BLaER1 treated with 17β-estradiol and CSF1 and Interleukin-3, amounts not matched to agents 10 nM and 100 nM (cell line): ENCODE results near the gene PCDH9.

Source experiments
- H3K27ac ChIP-seq, 11 experiments: shearing (Covaris generic); formaldehyde crosslinking; 2 replicates each; pipeline ENCODE4 v1.8.1; 2022
- H3K27me3 ChIP-seq, 11 experiments: shearing (Covaris generic); formaldehyde crosslinking; 2 replicates each; pipeline ENCODE4 v1.8.1; 2022
- H3K36me3 ChIP-seq, 11 experiments: shearing (Covaris generic); formaldehyde crosslinking; 2 replicates each; pipeline ENCODE4 v1.8.1; 2022
- H3K4me1 ChIP-seq, 10 experiments: shearing (Covaris generic); formaldehyde crosslinking; 2 replicates each; pipeline ENCODE4 v1.8.1; 2022
- H3K4me2 ChIP-seq, 11 experiments: shearing (Covaris generic); formaldehyde crosslinking; 2 replicates each; pipeline ENCODE4 v1.8.1; 2022
- H3K4me3 ChIP-seq, 10 experiments: shearing (Covaris generic); formaldehyde crosslinking; 2 replicates each; pipeline ENCODE4 v1.8.1; 2022
- H3K9ac ChIP-seq, 11 experiments: shearing (Covaris generic); formaldehyde crosslinking; 2 replicates each; pipeline ENCODE4 v1.8.1; 2022
- H3K9me3 ChIP-seq, 11 experiments: shearing (Covaris generic); formaldehyde crosslinking; replicated peaks in 1 of 11; 2 replicates each; pipeline ENCODE4 v1.8.1; 2022
- H4K20me1 ChIP-seq, 11 experiments: shearing (Covaris generic); formaldehyde crosslinking; 2 replicates each; pipeline ENCODE4 v1.8.1; 2022
- Cebpa-rat ChIP-seq, 11 experiments: shearing (Covaris generic); IDR thresholded peaks; 2 replicates each; pipeline ENCODE4 v1.8.1; 2022

The PCDH9 gene

GRCh38 chr13:66969291-66969690 is 260.8 kb downstream of the PCDH9 start:
- no peaks in the 10 kb centered on the region for H3K4me1 ChIP-seq
- no peak overlapping the region for H3K4me2 ChIP-seq
- H3K9ac ChIP-seq, result no peak overlapping the region
- no peaks in the 10 kb centered on the region for H3K27me3 ChIP-seq
- H3K27ac ChIP-seq, result no peak overlapping the region
- no peaks in the 10 kb centered on the region for H3K36me3 ChIP-seq
- H3K4me3 ChIP-seq, result no peak overlapping the region
- H4K20me1 ChIP-seq, result no peaks in the 10 kb centered on the region
- TF ChIP-seq Cebpa-rat (IDR thresholded peaks at IDR 0.05), result no peak
- no peaks in the 10 kb centered on the region for H3K9me3 ChIP-seq

- Histone ChIP-seq H3K4me3 (no peak overlapping the region), H3K9me3 (peaks cover 0 to 3% (median 0%) of the 10 kb centered on the region in 11 experiments; a peak in 1 of 22 replicates), H3K36me3 (no peaks in the 10 kb centered on the region), H4K20me1 (no peaks in the 10 kb centered on the region), H3K9ac (no peak overlapping the region), H3K27ac (no peak overlapping the region), H3K4me1 (no peaks in the 10 kb centered on the region), H3K4me2 (no peak overlapping the region), H3K27me3 (no peaks in the 10 kb centered on the region)
- TF ChIP-seq Cebpa-rat (IDR thresholded peaks at IDR 0.05), result no peak
These were observed 262.1 kb downstream of the PCDH9 start for GRCh38 chr13:66967811-66968597.

GRCh38 chr13:66965181-66965580 is 265.0 kb downstream of the PCDH9 start:
- H3K27me3 ChIP-seq, result no peaks in the 10 kb centered on the region
- no peak overlapping the region for H3K4me3 ChIP-seq
- H3K36me3 ChIP-seq, result no peaks in the 10 kb centered on the region
- peaks cover 0 to 9% (median 0%) of the 10 kb centered on the region in 11 experiments; a peak in 1 of 22 replicates for H3K9me3 ChIP-seq
- H4K20me1 ChIP-seq, result no peaks in the 10 kb centered on the region
- H3K27ac ChIP-seq, result no peak overlapping the region
- no peak for TF ChIP-seq Cebpa-rat (IDR thresholded peaks at IDR 0.05)
- no peak overlapping the region for H3K4me2 ChIP-seq
- H3K9ac ChIP-seq, result no peak overlapping the region
- no peaks in the 10 kb centered on the region for H3K4me1 ChIP-seq

GRCh38 chr13:66962953-66963352 is 267.2 kb downstream of the PCDH9 start:
- no peak for TF ChIP-seq Cebpa-rat (IDR thresholded peaks at IDR 0.05)
- no peak overlapping the region for H3K9ac ChIP-seq
- no peaks in the 10 kb centered on the region for H3K36me3 ChIP-seq
- no peak overlapping the region for H3K4me2 ChIP-seq
- H3K4me3 ChIP-seq, result no peak overlapping the region
- H3K4me1 ChIP-seq, result no peaks in the 10 kb centered on the region
- no peaks in the 10 kb centered on the region for H3K27me3 ChIP-seq
- H3K27ac ChIP-seq, result no peak overlapping the region
- H4K20me1 ChIP-seq, result no peaks in the 10 kb centered on the region
- H3K9me3 ChIP-seq, result peaks cover 0 to 9% (median 0%) of the 10 kb centered on the region in 11 experiments; a peak in 1 of 22 replicates

- no peak for TF ChIP-seq Cebpa-rat (IDR thresholded peaks at IDR 0.05)
- Histone ChIP-seq H4K20me1 (no peaks in the 10 kb centered on the region), H3K9me3 (peaks cover 0 to 14% (median 0%) of the 10 kb centered on the region in 11 experiments; a peak in 2 of 22 replicates), H3K4me1 (no peaks in the 10 kb centered on the region), H3K9ac (no peak overlapping the region), H3K27ac (no peak overlapping the region), H3K4me3 (no peak overlapping the region), H3K36me3 (no peaks in the 10 kb centered on the region), H3K27me3 (no peaks in the 10 kb centered on the region), H3K4me2 (no peak overlapping the region)
These were observed 271.5 kb downstream of the PCDH9 start for GRCh38 chr13:66958611-66959010.

GRCh38 chr13:66952507-66952906 is 277.6 kb downstream of the PCDH9 start:
- Histone ChIP-seq H3K4me2 (no peak overlapping the region), H3K9me3 (peaks cover 0 to 10% (median 0%) of the 10 kb centered on the region in 11 experiments; a peak in 3 of 22 replicates), H3K27ac (no peak overlapping the region), H4K20me1 (no peaks in the 10 kb centered on the region), H3K4me3 (no peak overlapping the region), H3K4me1 (no peaks in the 10 kb centered on the region), H3K36me3 (no peaks in the 10 kb centered on the region), H3K9ac (no peak overlapping the region), H3K27me3 (no peaks in the 10 kb centered on the region)
- no peak for TF ChIP-seq Cebpa-rat (IDR thresholded peaks at IDR 0.05)

DNA sequence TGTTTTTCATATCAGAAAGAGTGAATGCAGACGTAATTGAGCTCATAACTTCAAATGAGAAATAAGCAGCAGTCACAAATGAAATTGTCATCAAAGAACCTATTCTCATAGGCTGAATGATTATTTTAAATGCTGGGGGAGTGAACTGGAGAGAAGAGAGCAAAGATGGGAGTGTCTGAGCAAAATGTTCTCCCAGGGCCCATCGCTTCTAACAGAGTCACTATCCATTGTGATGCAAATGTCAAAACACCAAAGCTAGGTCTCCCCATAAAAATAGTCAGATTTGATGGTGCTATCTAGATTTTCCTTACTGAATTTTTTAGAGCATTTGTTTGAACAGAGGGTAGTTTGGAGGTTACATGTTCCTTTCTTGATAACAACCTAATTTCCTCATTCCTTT is 278.7 kb downstream of the PCDH9 start:
- Histone ChIP-seq H3K27ac (no peak overlapping the region), H3K27me3 (no peaks in the 10 kb centered on the region), H3K36me3 (no peaks in the 10 kb centered on the region), H3K4me3 (no peak overlapping the region), H3K4me2 (no peak overlapping the region), H3K9ac (no peak overlapping the region), H3K9me3 (peaks cover 0 to 9% (median 0%) of the 10 kb centered on the region in 11 experiments; a peak in 3 of 22 replicates), H4K20me1 (no peaks in the 10 kb centered on the region), H3K4me1 (peaks cover 0 to under 1% (median 0%) of the 10 kb centered on the region in 10 experiments; a peak in 2 of 20 replicates)
- TF ChIP-seq Cebpa-rat (IDR thresholded peaks at IDR 0.05), result no peak

GRCh38 chr13:66950666-66951065 is 279.5 kb downstream of the PCDH9 start:
- Histone ChIP-seq H3K4me3 (no peak overlapping the region), H3K4me2 (no peak overlapping the region), H3K27ac (no peak overlapping the region), H4K20me1 (no peaks in the 10 kb centered on the region), H3K9me3 (peaks cover 0 to 5% (median 0%) of the 10 kb centered on the region in 11 experiments; a peak in 3 of 22 replicates), H3K27me3 (no peaks in the 10 kb centered on the region), H3K4me1 (peaks cover 0 to 8% (median under 1%) of the 10 kb centered on the region in 10 experiments; a peak in 7 of 20 replicates), H3K9ac (no peak overlapping the region), H3K36me3 (no peaks in the 10 kb centered on the region)
- TF ChIP-seq Cebpa-rat (IDR thresholded peaks at IDR 0.05), result no peak

DNA sequence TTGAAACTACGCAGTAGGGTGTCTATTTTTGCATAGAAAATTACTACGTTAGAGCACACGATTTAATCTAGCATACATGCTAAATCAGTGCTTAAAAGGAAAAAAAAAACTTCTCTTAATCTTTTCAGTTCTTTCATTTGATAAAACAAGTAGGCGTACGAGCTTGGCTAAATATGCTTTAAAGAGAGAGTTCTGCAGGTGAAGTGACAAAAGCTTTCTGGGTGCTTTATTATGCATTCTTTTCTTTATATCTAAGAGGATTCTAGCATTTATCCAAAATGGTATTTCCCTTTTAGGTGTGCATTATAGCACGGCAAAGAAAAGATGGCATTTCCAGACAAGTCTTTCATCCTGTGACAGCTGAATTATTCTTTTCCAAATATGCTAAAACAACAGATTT is 281.2 kb downstream of the PCDH9 start:
- no peak for TF ChIP-seq Cebpa-rat (IDR thresholded peaks at IDR 0.05)
- H3K27ac ChIP-seq, result no peak overlapping the region
- H4K20me1 ChIP-seq, result no peaks in the 10 kb centered on the region
- peaks cover 0 to 26% (median 15%) of the 10 kb centered on the region in 10 experiments; a peak in 15 of 20 replicates for H3K4me1 ChIP-seq
- no peak overlapping the region for H3K4me3 ChIP-seq
- H3K27me3 ChIP-seq, result no peaks in the 10 kb centered on the region
- H3K9ac ChIP-seq, result no peak overlapping the region
- H3K4me2 ChIP-seq, result no peak overlapping the region
- H3K36me3 ChIP-seq, result no peaks in the 10 kb centered on the region
- H3K9me3 ChIP-seq, result peaks cover 0 to 5% (median 0%) of the 10 kb centered on the region in 11 experiments; a peak in 2 of 22 replicates

DNA sequence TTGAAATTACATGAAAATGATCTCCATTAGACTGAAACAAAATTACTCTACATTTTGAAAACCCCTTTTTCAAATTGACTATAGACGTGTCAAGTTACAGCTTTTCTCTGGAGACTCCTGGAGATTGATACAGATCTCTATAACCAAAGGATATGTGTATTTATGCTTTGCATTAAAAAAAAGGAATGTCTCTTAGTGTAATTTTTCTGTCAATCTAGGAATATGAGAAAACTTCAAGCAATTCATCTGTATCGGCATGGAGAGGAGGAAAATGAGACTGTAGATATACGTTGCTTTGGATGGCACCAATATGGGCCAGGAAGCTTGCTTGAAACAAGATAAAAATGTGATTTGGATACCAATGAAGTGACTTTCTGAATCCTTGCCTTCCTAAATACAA is 286.6 kb downstream of the PCDH9 start:
- Histone ChIP-seq H4K20me1 (no peaks in the 10 kb centered on the region), H3K36me3 (no peaks in the 10 kb centered on the region), H3K4me3 (no peak overlapping the region), H3K27ac (no peak overlapping the region), H3K9ac (no peak overlapping the region), H3K27me3 (no peaks in the 10 kb centered on the region), H3K4me2 (peak overlapping the region in 5 of 11 experiments; percentile 18 to 65 (median 40); a peak in 9 of 22 replicates), H3K9me3 (peaks cover 0 to 27% (median 4%) of the 10 kb centered on the region in 11 experiments; a peak in 5 of 22 replicates), H3K4me1 (peaks cover 0 to 37% (median 17%) of the 10 kb centered on the region in 10 experiments; a peak in 15 of 20 replicates)
- TF ChIP-seq Cebpa-rat (IDR thresholded peaks at IDR 0.05), result no peak
